RPMI7951 (cell line): ENCODE data around the gene RUSF1. TPM values are rescaled to one million over a fixed set of nuclear protein-coding genes. Genes with fewer than 3 reads are reported as not detected.
A peak's percentile ranks its signal among the peaks of the same experiment; 100 is the strongest.
"Not testable (repeated sequence)": the region's sequence is repeated elsewhere in the genome, so short reads cannot be mapped to it uniquely, and the experiment has no call there.

Experiments used
- DNase-seq: peaks from one replicate; pipeline ENCODE4 v3.0.0-alpha.2; 2012; ENCODE audit warnings: low read depth
- total RNA-seq: library from RNA; depleted of rRNA; stranded (reverse); fragments of >200 nt; shearing (Covaris generic); gene quantifications from 2 replicates; pipeline ENCODE4 v1.2.3, GENCODE V29; 2014; rRNA removed

RUSF1 gene
- total RNA-seq: 24.9 and 29.6 TPM in 2 replicates

- DNase-seq: peak; percentile 85
Observed at GRCh38 chr16:31507929-31508705, at the start of gene RUSF1. RUSF1 (minus strand) TSS chr16:31508391; CDS start chr16:31508373, 18 bp downstream.

- DNase-seq: no peak
Observed at GRCh38 chr16:31542763-31543162, 34.6 kb upstream of the RUSF1 start.

GRCh38 chr16:31539762-31540161 lies 31.6 kb upstream of the RUSF1 start:
- DNase-seq: not testable (repeated sequence)

GRCh38 chr16:31538243-31538598 lies 30.0 kb upstream of the RUSF1 start:
- DNase-seq: not testable (repeated sequence)

GRCh38 chr16:31537362-31538242 lies 29.4 kb upstream of the RUSF1 start:
- DNase-seq: no peak

- no peak for DNase-seq
Observed at GRCh38 chr16:31536804-31537361, 28.7 kb upstream of the RUSF1 start.

DNA sequence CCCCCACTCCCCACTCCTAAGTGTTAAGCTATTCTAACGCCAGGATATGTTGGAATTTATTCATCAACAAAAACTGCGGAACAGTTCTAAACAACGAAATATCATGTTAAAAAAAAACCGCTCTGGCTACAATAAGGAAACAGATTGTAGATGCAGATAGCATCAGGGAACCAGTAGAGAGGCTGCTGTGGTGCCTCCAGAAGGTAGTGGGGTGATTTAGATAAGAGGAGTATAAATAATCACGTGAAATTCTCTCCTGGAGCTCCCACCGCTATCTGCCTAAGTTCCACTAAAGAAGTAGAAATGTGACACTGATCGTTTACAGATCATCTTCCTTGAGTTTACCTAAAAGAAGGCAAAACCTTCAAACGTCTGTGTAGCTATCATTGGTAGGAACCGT lies 27.5 kb upstream of the RUSF1 start:
- DNase-seq: no peak

- DNase-seq: no peak
Observed at GRCh38 chr16:31532896-31533295, 24.7 kb upstream of the RUSF1 start.

DNA sequence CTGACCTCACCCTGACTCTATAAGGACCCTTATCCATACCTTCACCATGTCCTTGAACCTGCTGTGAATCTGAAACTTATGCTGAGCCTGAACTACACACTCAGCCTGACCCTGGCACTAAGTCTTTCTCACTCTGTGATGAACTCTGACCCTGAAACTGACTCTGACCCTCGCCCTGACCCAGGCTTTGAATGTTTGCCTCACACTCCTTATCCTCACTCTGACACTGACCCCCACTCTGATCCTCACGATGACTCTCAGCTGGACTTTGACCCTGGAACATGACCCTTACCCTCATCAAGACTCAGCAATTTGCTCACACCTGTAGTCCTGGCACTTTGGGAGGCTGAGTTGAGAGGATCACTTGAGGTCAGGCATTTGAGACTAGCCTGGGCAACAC lies 23.9 kb upstream of the RUSF1 start:
- no peak for DNase-seq

DNA sequence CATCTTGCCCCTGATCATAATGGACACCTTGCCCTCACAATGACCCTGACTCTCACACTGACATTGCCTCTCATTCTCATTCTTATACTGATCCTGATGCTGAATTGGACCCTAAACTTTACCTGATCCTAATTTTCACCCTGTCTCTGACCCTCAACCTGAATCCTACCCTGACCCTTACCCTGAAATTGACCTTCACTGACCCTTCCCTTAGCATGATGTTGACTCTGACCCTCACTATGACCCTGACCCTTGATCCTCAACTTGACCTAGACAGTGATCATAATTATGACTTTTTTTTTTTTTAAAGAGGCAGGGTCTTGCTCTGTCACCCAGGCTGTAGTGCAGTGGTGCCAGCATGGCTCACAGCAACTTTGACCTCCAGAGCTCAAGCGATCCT lies 22.9 kb upstream of the RUSF1 start:
- no peak for DNase-seq

DNA sequence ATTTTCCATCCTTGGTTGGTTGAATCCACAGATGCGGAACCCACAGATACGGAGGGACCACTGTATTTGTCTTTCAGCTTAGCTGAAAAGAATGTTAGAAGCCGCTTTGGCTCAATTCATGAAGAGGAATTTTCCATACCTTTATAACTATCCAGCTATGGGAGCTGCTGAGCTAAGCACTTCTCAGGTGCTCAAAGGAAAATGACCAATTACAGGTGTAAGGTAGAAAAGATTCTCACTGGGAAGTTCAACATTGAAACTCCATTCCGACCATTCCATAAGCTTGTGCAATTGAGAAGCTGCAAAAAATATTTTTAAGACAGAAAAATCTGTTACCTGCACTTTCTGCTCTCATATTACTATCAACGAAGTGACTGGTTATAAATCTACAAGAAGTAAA lies 22.2 kb upstream of the RUSF1 start:
- DNase-seq: no peak

DNA sequence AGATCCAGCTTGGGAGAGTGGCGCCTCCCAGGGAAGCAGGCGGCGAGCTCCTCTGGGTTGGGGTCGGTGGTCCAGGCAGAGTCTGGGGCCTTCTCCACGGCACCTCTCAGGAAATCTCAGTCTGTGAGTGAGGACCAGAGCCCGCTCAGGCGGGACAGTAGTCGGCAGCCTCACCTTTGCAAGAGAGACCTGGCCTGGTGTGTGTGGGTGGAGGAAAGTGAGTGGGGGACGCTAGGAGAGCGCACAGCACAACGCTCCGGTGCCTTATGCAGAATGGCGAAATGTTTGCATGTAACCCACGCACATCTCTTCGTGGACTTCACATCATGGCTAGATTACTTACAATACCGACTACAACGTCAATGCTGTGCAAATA lies 21.7 kb upstream of the RUSF1 start:
- DNase-seq: no peak

- no peak for DNase-seq
Observed at GRCh38 chr16:31529108-31529936, 21.1 kb upstream of the RUSF1 start.

DNA sequence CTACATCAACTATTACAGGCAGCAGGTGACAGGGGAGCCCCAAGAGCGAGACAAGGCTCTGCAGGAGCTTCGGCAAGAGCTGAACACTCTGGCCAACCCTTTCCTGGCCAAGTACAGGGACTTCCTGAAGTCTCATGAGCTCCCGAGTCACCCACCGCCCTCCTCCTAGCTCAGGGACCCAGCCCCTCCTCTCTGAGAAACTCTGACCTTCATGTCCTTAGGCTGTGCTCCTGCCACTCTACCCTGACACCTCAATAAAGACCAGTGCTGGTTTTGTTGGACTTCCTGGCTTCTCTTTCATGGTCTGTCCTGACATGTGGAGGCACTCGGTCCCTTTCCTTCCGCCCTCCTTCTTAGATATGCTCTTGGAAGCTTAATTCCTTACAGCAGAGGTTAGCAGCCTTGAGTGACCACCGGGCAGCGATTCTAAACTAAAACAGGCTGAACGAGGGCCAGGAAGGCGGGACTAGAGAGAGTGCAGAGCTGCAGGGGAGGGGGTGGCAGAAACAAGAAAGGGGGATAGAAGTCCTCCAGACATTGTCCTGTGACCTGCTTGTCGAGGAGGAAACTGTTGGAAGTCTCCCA lies 20.4 kb upstream of the RUSF1 start:
- DNase-seq: no peak

GRCh38 chr16:31527734-31528274 lies 19.6 kb upstream of the RUSF1 start, which contains the start of gene AHSP:
AHSP (plus strand) TSS chr16:31527900; CDS start chr16:31528140, 240 bp downstream.
- no peak for DNase-seq

DNA sequence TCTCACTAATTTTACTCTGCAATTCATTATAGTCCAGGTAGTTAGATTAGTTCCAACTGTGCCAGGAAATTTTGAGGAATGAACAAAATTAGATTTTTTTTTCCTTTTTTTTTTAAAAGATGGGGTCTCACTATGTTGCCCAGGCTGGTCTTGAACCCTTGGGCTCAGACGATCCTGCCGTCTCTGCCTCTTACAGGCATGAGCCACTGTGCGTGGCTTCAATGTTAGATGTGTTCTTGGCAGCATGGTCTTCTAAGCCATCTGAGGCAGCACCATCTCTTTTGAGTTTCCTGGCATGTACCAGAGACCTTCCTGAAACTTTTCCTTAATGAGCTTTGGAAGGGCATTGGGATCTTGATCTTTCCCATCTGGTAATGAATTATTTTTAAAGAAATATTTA lies 16.9 kb upstream of the RUSF1 start:
- DNase-seq: no peak

- not testable (repeated sequence) for DNase-seq
Observed at GRCh38 chr16:31523768-31524167, 15.6 kb upstream of the RUSF1 start.

DNA sequence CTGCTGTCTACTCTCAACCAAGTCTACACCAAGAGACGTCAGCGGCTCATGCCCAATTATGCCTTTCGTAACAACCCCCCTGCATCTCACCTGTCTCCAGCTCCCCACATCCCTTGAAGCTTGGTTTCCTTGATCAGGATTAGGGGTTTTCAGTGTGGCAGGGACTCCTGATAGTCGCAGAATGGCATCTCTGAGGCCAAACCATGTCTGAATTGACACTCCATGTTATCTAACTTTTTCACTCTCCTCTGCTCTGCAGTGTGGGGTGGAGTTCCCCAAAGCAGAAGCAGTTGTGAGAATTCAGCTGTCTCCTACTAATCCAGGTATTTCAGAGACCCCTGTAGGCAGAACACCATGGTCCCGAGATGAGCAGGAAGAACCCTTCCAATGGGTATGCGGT lies 13.9 kb upstream of the RUSF1 start:
- no peak for DNase-seq

DNA sequence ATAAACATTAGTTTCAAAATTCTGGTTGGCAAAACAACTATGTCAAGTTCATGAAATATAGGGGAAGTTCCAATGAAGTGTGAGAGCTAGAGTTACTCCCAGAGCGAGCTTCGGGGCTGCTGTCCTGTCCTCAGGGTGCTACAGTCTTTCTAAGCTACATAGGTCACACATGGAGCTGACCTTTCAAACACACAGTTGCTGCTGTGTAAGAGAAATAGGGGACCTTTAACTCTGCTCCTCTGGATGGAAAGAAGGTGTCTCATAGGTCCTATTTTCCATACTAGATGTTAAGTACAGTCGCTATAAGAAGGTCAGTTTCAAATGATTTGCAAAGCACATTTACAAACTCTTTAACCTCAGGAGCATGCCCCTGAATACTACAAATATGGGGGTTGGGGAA lies 13.2 kb upstream of the RUSF1 start:
- no peak for DNase-seq

DNA sequence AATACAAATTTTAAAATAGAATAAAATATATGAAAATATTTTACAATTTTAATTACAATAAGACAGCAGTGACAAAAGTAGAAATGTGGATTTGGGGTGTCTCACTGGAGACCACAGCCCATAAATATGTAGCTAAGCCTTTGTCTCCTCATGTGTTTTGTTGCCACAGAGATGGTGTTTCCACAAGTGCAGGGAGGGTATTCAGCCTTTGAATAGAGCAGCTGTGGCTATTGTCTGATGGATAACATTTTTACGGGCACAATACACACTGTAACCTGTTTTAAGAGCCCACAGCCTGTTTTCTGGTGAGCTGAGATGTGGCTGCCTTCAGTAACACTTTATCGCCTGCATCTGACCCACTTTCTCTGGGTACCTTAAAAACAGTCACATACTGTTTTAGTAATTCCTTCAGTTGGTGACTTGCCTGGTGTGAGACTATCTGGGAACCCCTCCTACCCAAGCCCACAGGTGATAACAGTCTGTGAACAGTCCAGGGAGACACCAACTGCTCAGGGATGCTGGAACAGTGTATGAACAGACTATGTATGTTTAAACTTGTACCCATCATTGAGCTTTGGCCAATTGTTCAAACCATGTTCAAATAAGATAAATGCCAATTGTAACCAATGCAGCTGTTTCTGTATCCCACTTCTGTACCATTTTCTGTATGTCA lies 11.7 kb upstream of the RUSF1 start:
- DNase-seq: no peak
